HL-60 (cell line): ENCODE results near the gene SMAD4.

Experiments used
- CTCF ChIP-seq: IDR thresholded peaks from one replicate; pipeline ENCODE4 v1.5.1; 2011; ENCODE audit warnings: low read length, control low read depth, inconsistent platforms; ENCODE audit not compliant: insufficient read depth
- POLR2AphosphoS5 ChIP-seq: IDR thresholded peaks from 2 replicates; pipeline ENCODE4 v1.6.1; 2012; ENCODE audit warnings: low read depth
- REST ChIP-seq: IDR thresholded peaks from 2 replicates; pipeline ENCODE4 v1.6.1; 2012; ENCODE audit warnings: low read depth; ENCODE audit not compliant: insufficient replicate concordance
- SPI1 ChIP-seq: IDR thresholded peaks from 2 replicates; pipeline ENCODE4 v1.6.1; 2012; ENCODE audit warnings: low read depth, mild to moderate bottlenecking, borderline replicate concordance

- no peak for TF ChIP-seq REST
- no peak for TF ChIP-seq CTCF
- TF ChIP-seq SPI1 = no peak
- TF ChIP-seq POLR2AphosphoS5 = no peak
These were observed 91.0 kb downstream of the SMAD4 start for GRCh38 chr18:51120809-51121596.
